ENCODE results near the gene DENND1B. TPM values are rescaled to one million over a fixed set of nuclear protein-coding genes. Genes with fewer than 3 reads are reported as not detected.

The DENND1B gene
- polyA plus RNA-seq, 3 donors from 2014 or later: 15.6 to 19.2 (median 18.5) TPM

DNA sequence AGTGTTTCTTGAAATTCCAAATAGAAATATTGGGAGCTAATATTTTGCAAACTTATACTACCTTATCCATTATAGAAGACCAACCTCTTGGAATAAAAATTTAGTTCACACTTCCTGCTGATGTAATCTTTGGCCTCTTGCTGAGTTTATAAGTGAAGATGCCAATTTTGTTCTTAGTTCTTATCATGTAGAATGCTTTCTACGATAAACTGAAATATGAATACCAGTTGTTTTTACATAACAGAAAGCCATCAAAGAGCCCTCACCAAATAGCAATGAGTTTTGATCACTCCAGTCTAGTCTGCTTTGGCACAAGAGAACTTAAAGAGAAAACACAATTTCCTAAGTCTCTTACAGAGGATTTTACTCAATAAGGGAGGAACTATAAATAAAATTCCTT is 89.5 kb downstream of the DENND1B start:
- Mint-ChIP-seq H3K27ac (no peak overlapping the region), H3K36me3 (peaks cover 7 to 20% (median 13%) of the 10 kb centered on the region in 3 donors), H3K9me3 (peaks cover 0 to 9% (median 5%) of the 10 kb centered on the region in 6 donors), H3K4me3 (no peak overlapping the region), H3K27me3 (ENCODE audit: low read depth in 3 of 3) (no peaks in the 10 kb centered on the region), H3K4me1 (peaks cover 11 to 40% of the 10 kb centered on the region in 2 donors)
- DNase-seq: no peak

DNA sequence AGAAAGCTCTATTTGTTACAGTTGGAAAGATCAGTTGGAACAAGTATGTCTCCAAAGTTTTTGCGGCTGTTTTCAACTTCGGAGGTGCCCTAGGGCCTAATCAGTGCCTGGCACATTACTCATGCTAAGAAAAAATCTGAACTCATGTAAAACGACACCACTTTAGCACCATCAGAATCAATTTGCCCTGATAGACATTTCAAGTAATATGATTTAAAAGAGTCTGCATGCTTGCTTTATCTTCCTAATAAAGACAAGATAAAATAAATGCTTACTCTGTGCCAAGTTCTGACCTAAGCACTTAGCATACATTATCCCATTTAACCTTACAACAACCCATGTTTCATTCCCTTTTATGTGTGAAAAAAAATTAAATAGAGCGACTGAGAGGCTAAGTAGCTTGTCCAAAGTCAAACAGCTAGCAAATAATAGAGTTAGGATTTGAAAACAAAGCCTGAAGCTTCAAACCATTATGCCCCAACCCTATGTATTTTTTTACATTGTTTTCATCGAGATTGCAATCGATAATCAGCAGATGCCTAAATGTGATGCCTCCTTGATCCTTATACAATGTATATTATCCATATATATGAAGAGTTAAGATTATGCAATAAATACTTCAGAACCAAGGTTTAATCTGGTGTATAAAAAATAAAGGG is 91.3 kb downstream of the DENND1B start:
- Mint-ChIP-seq H3K4me1 (peaks cover 11 to 33% of the 10 kb centered on the region in 2 donors), H3K27ac (no peak overlapping the region), H3K9me3 (peaks cover 0 to 9% (median 5%) of the 10 kb centered on the region in 6 donors), H3K27me3 (ENCODE audit: low read depth in 3 of 3) (no peaks in the 10 kb centered on the region), H3K36me3 (peaks cover 5 to 16% (median 13%) of the 10 kb centered on the region in 3 donors), H3K4me3 (no peak overlapping the region)
- no peak for DNase-seq

DNA sequence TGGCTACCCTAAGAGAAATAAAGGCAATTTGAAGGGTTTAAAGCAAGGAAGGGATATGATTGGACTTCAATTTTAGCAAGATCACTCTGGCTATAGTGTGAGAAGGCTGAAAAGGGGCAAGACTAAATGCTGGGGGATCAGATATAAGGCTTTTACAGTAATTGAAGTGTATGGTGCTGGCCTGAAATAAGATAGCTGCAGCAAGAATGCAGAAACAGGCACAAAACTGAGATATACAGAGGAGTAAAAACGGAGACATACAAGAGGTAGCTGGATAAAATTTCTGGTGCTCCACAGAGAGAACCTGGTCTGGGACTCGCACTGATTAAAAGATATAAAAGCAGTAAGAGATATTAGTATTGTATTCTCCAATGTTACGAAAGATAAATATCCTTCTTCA is 92.0 kb downstream of the DENND1B start:
- H3K27ac Mint-ChIP-seq: no peak overlapping the region
- peaks cover 11 to 30% of the 10 kb centered on the region in 2 donors for H3K4me1 Mint-ChIP-seq
- no peaks in the 10 kb centered on the region for H3K27me3 Mint-ChIP-seq (ENCODE audit: low read depth in 3 of 3)
- H3K4me3 Mint-ChIP-seq: no peak overlapping the region
- no peak for DNase-seq
- peaks cover 0 to 9% (median 5%) of the 10 kb centered on the region in 3 donors for H3K36me3 Mint-ChIP-seq
- H3K9me3 Mint-ChIP-seq: peaks cover 0 to 4% (median 4%) of the 10 kb centered on the region in 6 donors

DNA sequence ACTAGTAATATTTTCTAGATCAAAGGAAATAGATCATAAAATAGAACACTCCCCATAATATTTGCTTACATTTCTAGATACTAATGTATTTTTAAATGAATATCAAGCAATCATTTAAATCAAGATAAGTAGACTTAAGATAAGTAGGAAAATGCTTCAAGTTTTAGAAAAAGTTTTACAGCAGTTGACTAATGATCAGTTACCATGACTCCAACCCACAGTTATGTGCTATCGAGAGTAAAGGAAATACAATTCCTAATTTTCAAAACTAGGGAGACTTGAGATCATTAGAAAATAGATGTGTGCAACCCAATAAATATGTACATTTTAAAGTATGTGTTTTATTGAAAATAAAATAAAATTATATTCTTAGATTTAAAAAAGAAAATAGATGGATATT is 95.0 kb downstream of the DENND1B start:
- H3K27me3 Mint-ChIP-seq (ENCODE audit: low read depth in 3 of 3): no peaks in the 10 kb centered on the region
- no peaks in the 10 kb centered on the region for H3K36me3 Mint-ChIP-seq
- DNase-seq: no peak
- H3K4me1 Mint-ChIP-seq: peaks cover 18 to 30% of the 10 kb centered on the region in 2 donors
- H3K27ac Mint-ChIP-seq: no peak overlapping the region
- no peaks in the 10 kb centered on the region for H3K9me3 Mint-ChIP-seq
- no peak overlapping the region for H3K4me3 Mint-ChIP-seq

DNA sequence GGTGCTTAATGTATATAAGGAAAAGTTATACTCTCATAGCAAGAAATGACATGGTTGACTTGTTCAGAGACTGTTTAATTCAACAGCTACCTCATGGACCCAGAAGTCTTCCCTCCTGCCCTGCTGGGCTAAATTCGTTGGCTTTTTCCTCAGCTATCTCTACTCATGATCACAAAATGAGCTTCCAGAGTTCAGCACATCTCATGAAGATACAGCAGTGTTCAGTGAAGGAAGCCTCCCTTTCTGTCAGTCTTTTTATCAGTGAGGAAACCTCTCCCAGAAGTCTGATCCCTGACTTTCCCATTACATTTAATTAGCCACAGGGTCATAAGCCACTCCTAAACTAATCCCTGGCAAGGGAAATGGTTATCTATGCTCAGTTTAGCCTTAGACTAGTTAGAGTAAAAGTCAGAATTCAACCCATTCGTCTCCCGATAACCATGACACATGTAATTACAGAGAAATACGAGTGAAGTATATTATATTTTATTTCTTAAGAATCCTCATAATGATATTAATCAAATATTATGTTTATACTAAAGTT is 97.5 kb downstream of the DENND1B start:
- Mint-ChIP-seq H3K27me3 (ENCODE audit: low read depth in 3 of 3) (no peaks in the 10 kb centered on the region), H3K4me3 (no peak overlapping the region), H3K9me3 (no peaks in the 10 kb centered on the region), H3K4me1 (peaks cover 24 to 27% of the 10 kb centered on the region in 2 donors), H3K27ac (no peak overlapping the region), H3K36me3 (no peaks in the 10 kb centered on the region)
- no peak for DNase-seq

DNA sequence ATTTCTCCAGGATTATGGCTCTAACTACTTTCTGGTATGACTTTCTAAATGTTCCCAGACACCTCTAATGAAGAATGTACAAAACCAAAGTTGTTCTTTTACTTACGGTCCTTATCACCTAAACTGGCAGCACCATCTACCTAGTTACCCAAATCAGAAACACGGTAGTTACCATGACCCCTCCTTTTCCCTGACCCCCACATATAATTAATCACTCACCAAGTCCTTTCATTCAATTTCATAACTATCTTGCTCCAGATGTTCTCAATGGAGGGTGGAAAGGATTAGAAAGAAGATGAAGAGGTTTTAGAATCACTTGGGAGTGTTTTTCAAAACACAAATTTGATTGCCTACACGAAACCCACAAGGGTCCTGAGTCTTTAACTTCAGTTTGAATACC is 98.0 kb downstream of the DENND1B start:
- Mint-ChIP-seq H3K27me3 (ENCODE audit: low read depth in 3 of 3) (no peaks in the 10 kb centered on the region), H3K4me3 (no peak overlapping the region), H3K9me3 (no peaks in the 10 kb centered on the region), H3K27ac (peak overlapping the region in 1 of 6 donors; percentile 0), H3K4me1 (peaks cover 19 to 22% of the 10 kb centered on the region in 2 donors), H3K36me3 (no peaks in the 10 kb centered on the region)
- DNase-seq: no peak

DNA sequence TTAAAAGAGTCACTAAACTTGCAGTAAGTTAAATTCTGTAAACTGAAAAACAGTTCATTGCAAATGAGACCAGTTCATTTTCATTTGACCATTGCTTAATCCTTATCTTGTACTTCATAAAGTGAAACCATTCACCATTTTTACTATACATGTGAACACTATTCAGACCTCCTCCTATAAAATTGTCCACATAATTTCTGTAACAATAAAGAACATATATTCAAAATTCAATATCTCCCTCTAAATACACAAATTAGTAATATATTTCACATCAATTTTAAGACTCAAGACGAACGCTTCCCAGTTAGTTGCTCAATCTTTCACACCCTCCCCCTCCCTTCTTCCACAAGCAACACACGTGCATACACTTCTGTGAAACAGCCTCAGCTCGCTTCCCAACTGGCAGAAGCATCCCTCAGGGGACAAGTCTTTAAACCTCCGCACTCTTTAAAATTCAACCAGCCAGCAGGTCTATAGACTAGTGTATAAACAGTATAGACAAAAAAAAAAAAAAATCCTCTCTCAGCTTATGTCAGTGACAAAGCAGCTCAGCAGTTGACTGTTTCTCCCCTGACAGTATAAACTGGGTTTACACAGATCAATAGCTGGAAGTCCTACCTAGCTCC is 99.6 kb downstream of the DENND1B start:
- peaks cover 0 to 3% (median 1%) of the 10 kb centered on the region in 3 donors for H3K36me3 Mint-ChIP-seq
- H3K27ac Mint-ChIP-seq: peak overlapping the region in 3 of 6 donors; percentile 9 to 15 (median 14)
- peaks cover 18 to 19% of the 10 kb centered on the region in 2 donors for H3K4me1 Mint-ChIP-seq
- no peaks in the 10 kb centered on the region for H3K27me3 Mint-ChIP-seq (ENCODE audit: low read depth in 3 of 3)
- DNase-seq: peak in 1 of 3 donors; percentile 8
- H3K4me3 Mint-ChIP-seq: peak overlapping the region; percentile 53 to 77 (median 64)
- no peaks in the 10 kb centered on the region for H3K9me3 Mint-ChIP-seq

DNA sequence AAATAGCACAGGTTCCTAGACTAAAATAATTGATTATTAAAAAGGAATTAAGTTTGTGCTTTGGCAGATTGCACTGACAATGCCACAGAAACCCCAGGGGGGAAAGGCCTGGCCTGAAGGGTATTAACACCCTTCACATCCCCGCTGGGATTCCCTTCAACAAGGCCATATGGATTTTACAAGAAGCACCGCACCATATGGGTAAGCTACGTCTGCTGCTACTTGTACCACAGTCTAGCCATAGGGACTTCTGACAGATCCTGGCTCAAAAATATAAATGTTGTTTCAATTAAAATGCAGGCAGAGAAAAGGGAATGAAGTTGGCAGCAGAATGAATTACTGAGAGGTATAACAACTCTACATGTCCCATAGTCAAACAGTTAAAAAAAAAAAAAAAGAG is 101.0 kb downstream of the DENND1B start:
- Mint-ChIP-seq H3K36me3 (peaks cover 0 to 8% (median 3%) of the 10 kb centered on the region in 3 donors), H3K4me1 (peaks cover 18 to 23% of the 10 kb centered on the region in 2 donors), H3K4me3 (no peak overlapping the region), H3K9me3 (no peaks in the 10 kb centered on the region), H3K27ac (no peak overlapping the region), H3K27me3 (ENCODE audit: low read depth in 3 of 3) (no peaks in the 10 kb centered on the region)
- no peak for DNase-seq

DNA sequence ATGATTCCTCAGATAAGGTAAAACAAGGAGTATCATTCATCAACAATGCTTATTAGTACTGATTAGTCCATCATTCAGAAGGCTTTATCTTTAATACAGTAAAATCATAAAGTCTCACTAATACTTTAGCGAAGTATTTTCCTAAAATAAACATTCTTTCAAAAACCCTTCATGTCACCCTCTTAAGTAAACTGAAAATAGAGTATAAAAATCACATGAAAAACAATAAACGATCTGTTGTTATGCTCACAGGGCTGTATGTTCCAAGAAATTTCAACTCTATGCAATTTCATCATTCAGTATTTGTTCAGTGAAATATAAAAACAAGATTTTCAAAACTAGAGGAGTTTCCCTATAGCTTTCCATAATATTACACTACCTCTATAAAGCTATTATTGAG is 102.0 kb downstream of the DENND1B start:
- peaks cover 0 to 8% (median 3%) of the 10 kb centered on the region in 3 donors for H3K36me3 Mint-ChIP-seq
- H3K4me1 Mint-ChIP-seq: peaks cover 18 to 23% of the 10 kb centered on the region in 2 donors
- no peaks in the 10 kb centered on the region for H3K9me3 Mint-ChIP-seq
- no peaks in the 10 kb centered on the region for H3K27me3 Mint-ChIP-seq (ENCODE audit: low read depth in 3 of 3)
- no peak overlapping the region for H3K4me3 Mint-ChIP-seq
- DNase-seq: no peak
- H3K27ac Mint-ChIP-seq: no peak overlapping the region

DNA sequence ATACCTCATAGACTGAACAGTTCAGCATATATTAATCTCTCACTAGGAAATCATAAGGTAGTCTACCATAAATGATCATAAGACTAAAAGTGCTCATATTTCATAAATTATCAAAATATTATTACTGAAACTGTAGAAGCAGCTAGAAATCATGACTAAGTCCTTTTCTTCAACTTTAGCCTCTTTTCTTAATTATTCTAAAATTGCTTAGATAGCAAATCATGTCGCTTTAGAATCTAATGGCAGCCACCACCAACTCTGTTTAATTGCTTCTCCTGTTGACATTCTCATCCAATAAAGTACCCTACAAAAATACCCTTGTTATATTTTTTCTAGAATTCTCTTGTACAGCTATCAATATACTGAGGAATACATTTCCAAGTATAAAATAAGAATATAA is 102.9 kb downstream of the DENND1B start:
- no peak overlapping the region for H3K27ac Mint-ChIP-seq
- peaks cover 0 to 8% (median 3%) of the 10 kb centered on the region in 3 donors for H3K36me3 Mint-ChIP-seq
- DNase-seq: no peak
- no peak overlapping the region for H3K4me3 Mint-ChIP-seq
- peaks cover 18 to 23% of the 10 kb centered on the region in 2 donors for H3K4me1 Mint-ChIP-seq
- H3K9me3 Mint-ChIP-seq: no peaks in the 10 kb centered on the region
- no peaks in the 10 kb centered on the region for H3K27me3 Mint-ChIP-seq (ENCODE audit: low read depth in 3 of 3)

DNA sequence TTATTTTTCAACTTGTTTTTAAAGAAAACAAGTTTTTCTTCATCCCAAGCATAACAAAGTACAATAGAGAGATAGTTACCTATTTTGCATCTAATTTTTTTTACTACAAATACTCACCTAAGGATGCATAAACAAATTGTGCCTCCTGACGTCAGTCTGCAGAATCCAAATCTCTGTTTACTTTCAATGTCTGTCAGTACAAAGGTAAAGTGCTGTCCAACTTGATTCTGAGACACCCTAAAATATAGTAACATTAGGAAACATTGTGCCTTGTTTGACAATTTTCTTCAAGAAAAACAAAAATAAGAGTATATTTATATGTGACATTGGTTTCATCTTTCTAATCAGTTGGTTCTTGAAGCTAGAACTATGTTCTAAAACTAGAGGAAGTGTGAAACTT is 103.4 kb downstream of the DENND1B start:
- no peaks in the 10 kb centered on the region for H3K9me3 Mint-ChIP-seq
- peaks cover 18 to 23% of the 10 kb centered on the region in 2 donors for H3K4me1 Mint-ChIP-seq
- H3K27me3 Mint-ChIP-seq (ENCODE audit: low read depth in 3 of 3): no peaks in the 10 kb centered on the region
- no peak overlapping the region for H3K4me3 Mint-ChIP-seq
- peaks cover 0 to 8% (median 3%) of the 10 kb centered on the region in 3 donors for H3K36me3 Mint-ChIP-seq
- no peak for DNase-seq
- no peak overlapping the region for H3K27ac Mint-ChIP-seq

DNA sequence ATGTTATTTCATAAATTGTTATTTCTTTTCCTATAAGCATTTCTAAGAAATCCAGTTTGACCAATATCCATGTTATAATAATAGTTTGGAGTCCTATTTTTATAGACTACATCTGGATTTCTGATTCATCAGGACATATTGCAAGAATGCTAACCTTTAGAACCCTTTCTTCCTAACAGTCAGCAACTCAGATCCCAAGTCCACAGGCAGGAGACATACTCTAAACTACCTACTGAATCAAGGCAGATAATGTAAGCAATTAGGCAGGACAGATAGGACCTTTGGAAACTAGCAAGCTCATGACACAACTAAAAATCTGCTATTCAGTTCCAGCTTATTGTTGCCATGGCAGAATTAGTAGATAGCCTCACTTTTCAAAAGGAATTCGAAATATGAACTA is 104.1 kb downstream of the DENND1B start:
- Mint-ChIP-seq H3K36me3 (peaks cover 0 to 8% (median 3%) of the 10 kb centered on the region in 3 donors), H3K27ac (no peak overlapping the region), H3K4me1 (peaks cover 13 to 19% of the 10 kb centered on the region in 2 donors), H3K4me3 (no peak overlapping the region), H3K27me3 (ENCODE audit: low read depth in 3 of 3) (no peaks in the 10 kb centered on the region), H3K9me3 (no peaks in the 10 kb centered on the region)
- no peak for DNase-seq

DNA sequence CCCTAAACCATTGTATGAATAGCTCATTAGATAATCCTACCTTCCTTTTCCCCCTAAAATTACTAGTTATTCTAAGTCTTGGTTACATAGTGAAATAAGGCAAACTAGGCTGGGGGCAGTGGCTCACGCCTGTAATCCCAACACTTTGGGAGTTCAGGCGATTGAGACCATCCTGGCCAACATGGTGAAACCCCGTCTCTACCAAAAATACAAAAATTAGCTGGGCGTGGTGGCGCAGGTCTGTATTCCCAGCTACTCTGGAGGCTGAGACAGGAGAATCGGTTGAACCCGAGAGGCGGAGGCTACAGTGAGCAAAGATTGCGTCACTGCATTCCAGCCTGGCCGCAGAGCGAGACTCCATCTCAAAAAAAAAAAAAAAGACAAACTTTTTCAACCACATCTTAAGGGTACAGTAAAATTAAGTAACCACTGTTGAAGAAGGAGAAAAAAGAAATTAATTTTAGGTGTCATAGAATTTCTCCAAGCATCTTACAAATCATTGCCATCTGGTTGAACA is 108.5 kb downstream of the DENND1B start:
- Mint-ChIP-seq H3K27me3 (ENCODE audit: low read depth in 3 of 3) (no peaks in the 10 kb centered on the region), H3K4me3 (no peak overlapping the region), H3K27ac (no peak overlapping the region)

DNA sequence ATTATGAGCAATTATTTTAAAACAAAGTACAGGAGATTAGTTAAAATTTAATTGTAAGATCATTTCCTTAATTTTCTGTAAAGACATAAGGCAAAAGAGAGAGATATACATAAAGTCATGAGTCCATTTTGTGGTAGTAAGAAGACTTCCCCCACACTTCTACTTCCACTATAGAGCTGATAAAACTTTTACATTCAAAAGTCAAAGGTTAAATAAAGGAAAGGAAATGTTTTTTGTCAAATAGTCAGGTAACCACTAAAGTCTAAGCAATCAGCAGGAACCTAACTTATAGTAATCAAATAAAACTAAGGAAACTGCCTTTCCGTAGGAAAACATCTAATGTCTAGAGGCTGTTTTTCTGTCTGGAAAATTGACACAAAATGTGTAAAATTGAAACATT is 110.9 kb downstream of the DENND1B start:
- Mint-ChIP-seq H3K4me1 (peaks cover 4 to 5% of the 10 kb centered on the region in 2 donors), H3K9me3 (no peaks in the 10 kb centered on the region), H3K4me3 (no peak overlapping the region), H3K36me3 (no peaks in the 10 kb centered on the region), H3K27ac (no peak overlapping the region), H3K27me3 (ENCODE audit: low read depth in 3 of 3) (no peaks in the 10 kb centered on the region)
- no peak for DNase-seq

More for the DNA sequence above, 108.5 kb downstream of the DENND1B start:
- H3K4me1 Mint-ChIP-seq: peaks cover 1 to 9% of the 10 kb centered on the region in 2 donors
- peaks cover 0 to 8% (median 3%) of the 10 kb centered on the region in 3 donors for H3K36me3 Mint-ChIP-seq
- DNase-seq: no peak
- H3K9me3 Mint-ChIP-seq: no peaks in the 10 kb centered on the region
